ENCODE results near the gene C14orf119.

The C14orf119 gene

GRCh38 chr14:23074906-23075305 is 20.4 kb upstream of the C14orf119 start:
- no peak for DNase-seq (ENCODE audit: low read depth in 1 of 2, low spot score in 1 of 2)
- TF ChIP-seq GABPA (IDR thresholded peaks at IDR 0.05; ENCODE audit: low read depth) (no peak), REST (IDR thresholded peaks at IDR 0.05; ENCODE audit: insufficient replicate concordance, low read depth) (no peak), POLR2AphosphoS5 (IDR thresholded peaks at IDR 0.05; ENCODE audit: low read depth) (no peak), CTCF (IDR thresholded peaks at IDR 0.05; ENCODE audit: insufficient read depth, low read length) (no peak), SPI1 (IDR thresholded peaks at IDR 0.05; ENCODE audit: borderline replicate concordance, low read depth) (no peak)
- Histone ChIP-seq H3K4me3 (replicated peaks; ENCODE audit: insufficient read depth, low read length) (no peak overlapping the region), H3K27ac (replicated peaks) (no peak overlapping the region), H3K27me3 (ENCODE audit: insufficient read depth, poor library complexity, severe bottlenecking) (no peaks in the 10 kb centered on the region)

- Histone ChIP-seq H3K27me3 (ENCODE audit: insufficient read depth, poor library complexity, severe bottlenecking) (no peaks in the 10 kb centered on the region), H3K4me3 (replicated peaks; ENCODE audit: insufficient read depth, low read length) (no peak overlapping the region), H3K27ac (replicated peaks) (no peak overlapping the region; the same call in 1 of the 2 replicates)
- peak in 1 of 2 experiments; percentile 36 for DNase-seq (ENCODE audit: low read depth in 1 of 2, low spot score in 1 of 2)
- TF ChIP-seq CTCF (IDR thresholded peaks at IDR 0.05; ENCODE audit: insufficient read depth, low read length) (peak; percentile 35), GABPA (IDR thresholded peaks at IDR 0.05; ENCODE audit: low read depth) (no peak)
These were observed 18.4 kb upstream of the C14orf119 start for GRCh38 chr14:23076785-23077408.

- Histone ChIP-seq H3K4me3 (replicated peaks; ENCODE audit: insufficient read depth, low read length) (no peak overlapping the region), H3K27me3 (ENCODE audit: insufficient read depth, poor library complexity, severe bottlenecking) (no peaks in the 10 kb centered on the region), H3K27ac (replicated peaks) (peak overlapping the region; percentile 41)
- no peak for TF ChIP-seq REST (IDR thresholded peaks at IDR 0.05; ENCODE audit: insufficient replicate concordance, low read depth)
- TF ChIP-seq SPI1 (IDR thresholded peaks at IDR 0.05; ENCODE audit: borderline replicate concordance, low read depth): no peak
- TF ChIP-seq POLR2AphosphoS5 (IDR thresholded peaks at IDR 0.05; ENCODE audit: low read depth): no peak
- no peak for TF ChIP-seq CTCF (IDR thresholded peaks at IDR 0.05; ENCODE audit: insufficient read depth, low read length)
- no peak for TF ChIP-seq GABPA (IDR thresholded peaks at IDR 0.05; ENCODE audit: low read depth)
- DNase-seq (ENCODE audit: low read depth in 1 of 2, low spot score in 1 of 2): no peak
These were observed 17.3 kb upstream of the C14orf119 start for GRCh38 chr14:23077962-23078361.

- Histone ChIP-seq H3K27me3 (ENCODE audit: insufficient read depth, poor library complexity, severe bottlenecking) (no peaks in the 10 kb centered on the region), H3K27ac (replicated peaks) (peak overlapping the region; percentile 41), H3K4me3 (replicated peaks; ENCODE audit: insufficient read depth, low read length) (no peak overlapping the region)
- TF ChIP-seq SPI1 (IDR thresholded peaks at IDR 0.05; ENCODE audit: borderline replicate concordance, low read depth) (no peak), POLR2AphosphoS5 (IDR thresholded peaks at IDR 0.05; ENCODE audit: low read depth) (no peak), CTCF (IDR thresholded peaks at IDR 0.05; ENCODE audit: insufficient read depth, low read length) (no peak), GABPA (IDR thresholded peaks at IDR 0.05; ENCODE audit: low read depth) (no peak), REST (IDR thresholded peaks at IDR 0.05; ENCODE audit: insufficient replicate concordance, low read depth) (no peak)
- peak; percentile 64 to 82 for DNase-seq (ENCODE audit: low read depth in 1 of 2, low spot score in 1 of 2)
These were observed 16.6 kb upstream of the C14orf119 start for GRCh38 chr14:23078692-23079116.
